Peyer's patch (tissue), 4 donors: ENCODE data around the gene BAZ1A. TPM values are rescaled to one million over a fixed set of nuclear protein-coding genes. Genes with fewer than 3 reads are reported as not detected.

Experiments used
- DNase-seq, 3 donors: peaks; one replicate each; pipeline ENCODE4 v3.0.0-alpha.2; 2017 to 2019
- H3K27ac ChIP-seq, 4 donors: fragments of 200-600 bp; sonication (generic); one replicate each; pipeline ENCODE4 v1.5.1; 2016 to 2019
- H3K27me3 ChIP-seq, 2 donors: fragments of 200-600 bp; sonication (generic); one replicate each; pipeline ENCODE4 v1.5.1; 2019
- H3K36me3 ChIP-seq, 3 donors: fragments of 200-600 bp; sonication (generic); one replicate each; pipeline ENCODE4 v1.5.1; 2016 to 2019
- H3K4me1 ChIP-seq, 4 donors: fragments of 200-600 bp; sonication (generic); one replicate each; pipeline ENCODE4 v1.5.1; 2016 to 2019
- H3K4me3 ChIP-seq, 4 donors: fragments of 200-600 bp; sonication (generic); 1 replicate in 3 of 4; 2 replicates in 1 of 4; pipeline ENCODE4 v1.5.1; 2016 to 2019; ENCODE audit warnings: mild to moderate bottlenecking in 1 of 4
- H3K9me3 ChIP-seq, 4 donors: fragments of 200-600 bp; sonication (generic); one replicate each; pipeline ENCODE4 v1.5.1; 2016 to 2019; ENCODE audit warnings: mild to moderate bottlenecking in 1 of 4
- CTCF ChIP-seq, 6 experiments: fragments of 450-650 bp in 4 of 6; fragments of 200-600 bp in 2 of 6; sonication (generic) in 1 of 6; IDR thresholded peaks; one replicate each; pipeline ENCODE4 v1.5.1; 2017 to 2019; ENCODE audit warnings: antibody characterized with exemption in 6 of 6, mild to moderate bottlenecking in 3 of 6, moderate library complexity in 1 of 6
- POLR2A ChIP-seq, 2 donors: fragments of 450-650 bp; IDR thresholded peaks; one replicate each; pipeline ENCODE4 v1.5.1; 2017; ENCODE audit warnings: antibody characterized with exemption in 2 of 2, mild to moderate bottlenecking in 2 of 2, moderate library complexity in 2 of 2
- total RNA-seq, 4 donors: library from RNA; depleted of rRNA; stranded (reverse); fragments of >200 nt; gene quantifications; one replicate each; pipeline ENCODE4 v1.1.0, GENCODE V29; 2016

The BAZ1A gene
- total RNA-seq, 4 donors from 2014 or later: 26.3 to 61.1 (median 29.1) TPM

- Histone ChIP-seq H3K27me3 (no peaks in the 10 kb centered on the region), H3K27ac (peak within 1 kb of the TSS; percentile 81 to 96 (median 95)), H3K4me1 (peaks cover 0 to 9% (median 0%) of the 10 kb centered on the region in 4 donors), H3K36me3 (no peaks in the 10 kb centered on the region), H3K4me3 (peak within 1 kb of the TSS; percentile 83 to 99 (median 90)), H3K9me3 (no peaks in the 10 kb centered on the region)
- peak; percentile 75 to 86 (median 83) for DNase-seq
- no peak for TF ChIP-seq CTCF (IDR thresholded peaks at IDR 0.05)
- TF ChIP-seq POLR2A (IDR thresholded peaks at IDR 0.05): peak in 1 of 2 donors; percentile 28
These were observed 160.6 kb downstream of the BAZ1A start, which contains the start of gene CFL2 for GRCh38 chr14:34714320-34715126. Gene CFL2, minus strand, starts transcription at chr14:34714593. Its CDS starts 53 bp downstream, at chr14:34714540.

GRCh38 chr14:34713681-34714319, 161.4 kb downstream of the BAZ1A start:
- Histone ChIP-seq H3K27ac (peak overlapping the region; percentile 81 to 96 (median 95)), H3K4me3 (peak overlapping the region; percentile 83 to 99 (median 90)), H3K27me3 (no peaks in the 10 kb centered on the region), H3K4me1 (peaks cover 0 to 9% (median 0%) of the 10 kb centered on the region in 4 donors), H3K36me3 (no peaks in the 10 kb centered on the region), H3K9me3 (no peaks in the 10 kb centered on the region)
- no peak for TF ChIP-seq POLR2A (IDR thresholded peaks at IDR 0.05)
- DNase-seq: peak in 2 of 3 donors; percentile 53 to 56

- H3K27ac ChIP-seq: peak overlapping the region; percentile 81 to 96 (median 95)
- no peaks in the 10 kb centered on the region for H3K9me3 ChIP-seq
- H3K4me3 ChIP-seq: peak overlapping the region; percentile 83 to 99 (median 90)
- DNase-seq: no peak
- TF ChIP-seq POLR2A (IDR thresholded peaks at IDR 0.05) (no peak), CTCF (IDR thresholded peaks at IDR 0.05) (no peak)
- H3K27me3 ChIP-seq: no peaks in the 10 kb centered on the region
- H3K4me1 ChIP-seq: peaks cover 0 to 9% (median 0%) of the 10 kb centered on the region in 4 donors
- H3K36me3 ChIP-seq: no peaks in the 10 kb centered on the region
These were observed 162.0 kb downstream of the BAZ1A start for GRCh38 chr14:34713122-34713680.

GRCh38 chr14:34711796-34712712, 163.1 kb downstream of the BAZ1A start:
- H3K36me3 ChIP-seq: no peaks in the 10 kb centered on the region
- no peaks in the 10 kb centered on the region for H3K27me3 ChIP-seq
- peak overlapping the region in 1 of 4 donors; percentile 88 for H3K4me3 ChIP-seq
- H3K27ac ChIP-seq: peak overlapping the region in 1 of 4 donors; percentile 53
- no peaks in the 10 kb centered on the region for H3K9me3 ChIP-seq
- no peak for DNase-seq
- H3K4me1 ChIP-seq: peaks cover 0 to 9% (median 0%) of the 10 kb centered on the region in 4 donors
- TF ChIP-seq POLR2A (IDR thresholded peaks at IDR 0.05) (no peak), CTCF (IDR thresholded peaks at IDR 0.05) (no peak)

GRCh38 chr14:34711169-34711568, 164.0 kb downstream of the BAZ1A start:
- no peak for TF ChIP-seq POLR2A (IDR thresholded peaks at IDR 0.05)
- TF ChIP-seq CTCF (IDR thresholded peaks at IDR 0.05): no peak
- no peaks in the 10 kb centered on the region for H3K9me3 ChIP-seq
- no peaks in the 10 kb centered on the region for H3K36me3 ChIP-seq
- no peak for DNase-seq
- no peaks in the 10 kb centered on the region for H3K27me3 ChIP-seq
- H3K27ac ChIP-seq: peak overlapping the region in 1 of 4 donors; percentile 53
- H3K4me1 ChIP-seq: peaks cover 0 to 9% (median 0%) of the 10 kb centered on the region in 4 donors
- no peak overlapping the region for H3K4me3 ChIP-seq
